H9 (cell line): ENCODE data around the gene PARD3. TPM values are rescaled to one million over a fixed set of nuclear protein-coding genes. Genes with fewer than 3 reads are reported as not detected.
A peak's percentile ranks its signal among the peaks of the same experiment; 100 is the strongest.

ENCODE experiments used
- DNase-seq: peaks from one replicate; pipeline ENCODE4 v3.0.0-alpha.2; 2017
- H2AFZ ChIP-seq: one replicate; pipeline ENCODE4 v1.6.1; 2013; ENCODE audit warnings: mild to moderate bottlenecking, low read length, control low read depth, moderate library complexity
- H2AK5ac ChIP-seq: 2 replicates; pipeline ENCODE4 v1.6.1; 2013; ENCODE audit warnings: low read length, control low read depth, mixed read lengths; ENCODE audit not compliant: insufficient read length
- H2BK120ac ChIP-seq: one replicate; pipeline ENCODE4 v1.6.1; 2013; ENCODE audit warnings: low read depth, mild to moderate bottlenecking, low read length, control low read depth, inconsistent platforms; ENCODE audit not compliant: poor library complexity, severe bottlenecking
- H2BK12ac ChIP-seq: 2 replicates; pipeline ENCODE4 v1.6.1; 2013; ENCODE audit warnings: low read length, control low read depth, mixed read lengths, low read depth; ENCODE audit not compliant: insufficient read length
- H2BK15ac ChIP-seq: 2 replicates; pipeline ENCODE4 v1.6.1; 2013; ENCODE audit warnings: low read depth, low read length, control low read depth
- H2BK20ac ChIP-seq: one replicate; pipeline ENCODE4 v1.6.1; 2013; ENCODE audit warnings: low read depth, mild to moderate bottlenecking, low read length, control low read depth, inconsistent platforms; ENCODE audit not compliant: poor library complexity, severe bottlenecking
- H2BK5ac ChIP-seq: 2 replicates; pipeline ENCODE4 v1.6.1; 2013; ENCODE audit warnings: low read length, control low read depth, mixed read lengths; ENCODE audit not compliant: insufficient read length
- H3K14ac ChIP-seq: 2 replicates; pipeline ENCODE4 v1.6.1; 2013; ENCODE audit warnings: low read length, control low read depth; ENCODE audit not compliant: insufficient read depth
- H3K18ac ChIP-seq: 2 replicates; pipeline ENCODE4 v1.6.1; 2013; ENCODE audit warnings: low read depth, mild to moderate bottlenecking, mixed read lengths, low read length, control low read depth; ENCODE audit not compliant: insufficient read length
- H3K23ac ChIP-seq: 2 replicates; pipeline ENCODE4 v1.6.1; 2013; ENCODE audit warnings: low read length, control low read depth, mixed read lengths, low read depth; ENCODE audit not compliant: insufficient read length
- H3K23me2 ChIP-seq: 2 replicates; pipeline ENCODE4 v1.6.1; 2013; ENCODE audit warnings: low read depth, mild to moderate bottlenecking, mixed read lengths, low read length, control low read depth; ENCODE audit not compliant: insufficient read length, poor library complexity, severe bottlenecking
- H3K27ac ChIP-seq: 2 replicates; pipeline ENCODE4 v1.5.1; 2013; ENCODE audit warnings: low read length, control low read depth, mixed read lengths, low read depth; ENCODE audit not compliant: insufficient read length
- H3K27me3 ChIP-seq: 2 replicates; pipeline ENCODE4 v1.6.1; 2013; ENCODE audit warnings: low read length, control low read depth, inconsistent platforms; ENCODE audit not compliant: insufficient read depth
- H3K4ac ChIP-seq: 2 replicates; pipeline ENCODE4 v1.6.1; 2013; ENCODE audit warnings: low read depth, mild to moderate bottlenecking, control low read depth, inconsistent platforms, low read length, moderate library complexity
- H3K4me1 ChIP-seq: 2 replicates; pipeline ENCODE4 v1.6.1; 2013; ENCODE audit warnings: low read length, control low read depth, inconsistent platforms; ENCODE audit not compliant: insufficient read depth
- H3K4me2 ChIP-seq: 2 replicates; pipeline ENCODE4 v1.6.1; 2013; ENCODE audit warnings: low read length, control low read depth, mixed read lengths; ENCODE audit not compliant: insufficient read length, insufficient read depth
- H3K56ac ChIP-seq: 2 replicates; pipeline ENCODE4 v1.6.1; 2013; ENCODE audit warnings: low read depth, mild to moderate bottlenecking, mixed read lengths, low read length, control low read depth; ENCODE audit not compliant: insufficient read length
- H3K79me1 ChIP-seq: 2 replicates; pipeline ENCODE4 v1.6.1; 2013; ENCODE audit warnings: low read depth, mild to moderate bottlenecking, moderate library complexity, low read length, control low read depth, inconsistent platforms; ENCODE audit not compliant: insufficient read depth, poor library complexity, severe bottlenecking
- H3K79me2 ChIP-seq: 2 replicates; pipeline ENCODE4 v1.6.1; 2013; ENCODE audit warnings: low read length, control low read depth, inconsistent platforms; ENCODE audit not compliant: insufficient read depth
- H3K9ac ChIP-seq: 2 replicates; pipeline ENCODE4 v1.6.1; 2013; ENCODE audit warnings: low read length, control low read depth, mixed read lengths; ENCODE audit not compliant: insufficient read length; ENCODE audit errors: extremely low read depth
- H3K9me3 ChIP-seq: one replicate; pipeline ENCODE4 v1.6.1; 2013; ENCODE audit warnings: low read depth, low read length, inconsistent platforms; ENCODE audit not compliant: control insufficient read depth
- H3T11ph ChIP-seq: one replicate; pipeline ENCODE4 v1.6.1; 2013; ENCODE audit warnings: mild to moderate bottlenecking, low read length, control low read depth, inconsistent platforms
- H4K20me1 ChIP-seq: one replicate; pipeline ENCODE4 v1.6.1; 2013; ENCODE audit not compliant: control insufficient read depth, insufficient read length, insufficient read depth
- H4K5ac ChIP-seq: 2 replicates; pipeline ENCODE4 v1.6.1; 2013; ENCODE audit warnings: low read depth, mild to moderate bottlenecking, mixed read lengths, low read length, control low read depth; ENCODE audit not compliant: insufficient read length
- H4K8ac ChIP-seq: replicated peaks from 2 replicates; pipeline ENCODE4 v1.6.1; 2013; ENCODE audit warnings: low read length, control low read depth, mixed read lengths, low read depth; ENCODE audit not compliant: insufficient read length
- H4K91ac ChIP-seq: 2 replicates; pipeline ENCODE4 v1.6.1; 2013; ENCODE audit warnings: low read depth, mild to moderate bottlenecking, moderate library complexity, mixed read lengths, low read length, control low read depth; ENCODE audit not compliant: insufficient read length
- H3K27ac Mint-ChIP-seq, 3 experiments: 2 replicates in 2 of 3; 3 replicates in 1 of 3; pipeline ENCODE4 v1.8.0; 2020 to 2021; ENCODE audit warnings: mixed read lengths in 3 of 3, mild to moderate bottlenecking in 1 of 3, moderate library complexity in 1 of 3
- H3K27me3 Mint-ChIP-seq: 2 replicates; pipeline ENCODE4 v1.8.0; 2021; ENCODE audit warnings: low read depth, mild to moderate bottlenecking, moderate library complexity, mixed read lengths
- H3K36me3 Mint-ChIP-seq, 3 experiments: 2 replicates in 2 of 3; 3 replicates in 1 of 3; pipeline ENCODE4 v1.8.0; 2020 to 2021; ENCODE audit warnings: low read depth in 3 of 3, mixed read lengths in 3 of 3; ENCODE audit not compliant: insufficient read depth in 1 of 3
- H3K4me1 Mint-ChIP-seq, 2 experiments: 2 replicates each; pipeline ENCODE4 v1.8.0; 2020; ENCODE audit warnings: mixed read lengths in 2 of 2
- H3K4me3 Mint-ChIP-seq, 2 experiments: 2 replicates in 1 of 2; 3 replicates in 1 of 2; pipeline ENCODE4 v1.8.0; 2020 to 2021; ENCODE audit warnings: mild to moderate bottlenecking in 2 of 2, mixed read lengths in 2 of 2, moderate library complexity in 1 of 2
- H3K9me3 Mint-ChIP-seq, 2 experiments: 2 replicates in 1 of 2; 3 replicates in 1 of 2; pipeline ENCODE4 v1.8.0; 2020; ENCODE audit warnings: mild to moderate bottlenecking in 2 of 2, mixed read lengths in 2 of 2, moderate library complexity in 1 of 2
- WGBS: extraction: QIAGEN DNeasy Blood & Tissue Kit; methylation state at CpG from one replicate; pipeline ENCODE4 v1.1.7; 2013; ENCODE audit warnings: missing lambda C conversion rate, low lambda C conversion rate, mixed read lengths; ENCODE audit not compliant: insufficient read length; ENCODE audit errors: extremely low coverage; 5-methylcytosine and 5-hydroxymethylcytosine counted together
- total RNA-seq: library from RNA; stranded (reverse); gene quantifications from 2 replicates; pipeline ENCODE4 v1.2.1, GENCODE V29; 2021
- TF ChIP-seq, protein P1 (sequence below): fragments of 200-600 bp; sonication (generic); conservative IDR thresholded peaks from 3 replicates; pipeline ENCODE4 v1.8.0; 2021; ENCODE audit warnings: antibody characterized with exemption, mild to moderate bottlenecking

PARD3 gene
- total RNA-seq, 1 experiment from 2014 or later, result 44.7 TPM

- Mint-ChIP-seq H3K9me3 (0 out of 5 replicates have a peak, but pooled peaks cover 0 to 2% of the 10 kb centered on the region in 2 experiments), H3K27ac (peak overlapping the region in 1 of 3 experiments; percentile 37; a peak in 1 of 7 replicates), H3K4me1 (peaks cover 33% of the 10 kb centered on the region in 2 experiments), H3K4me3 (no peak overlapping the region), H3K36me3 (no peaks in the 10 kb centered on the region), H3K27me3 (no peaks in the 10 kb centered on the region)
- Histone ChIP-seq H3K18ac (no peak overlapping the region), H4K5ac (no peak overlapping the region), H3K4me2 (no peak overlapping the region), H3K56ac (no peak overlapping the region), H3K9ac (no peak overlapping the region), H2BK120ac (no peak overlapping the region), H4K8ac (no peak overlapping the region), H3K27ac (no peak overlapping the region), H3T11ph (no peak overlapping the region), H3K9me3 (no peaks in the 10 kb centered on the region), H2BK20ac (no peak overlapping the region), H4K91ac (no peak overlapping the region), H2BK12ac (no peak overlapping the region), H3K4ac (no peak overlapping the region), H2BK15ac (no peak overlapping the region), H3K79me2 (peaks cover 28% of the 10 kb centered on the region; the same call in 1 of the 2 replicates), H2AK5ac (no peak overlapping the region), H2BK5ac (no peak overlapping the region), H3K14ac (no peak overlapping the region), H3K79me1 (peaks cover 10% of the 10 kb centered on the region), H3K23me2 (no peaks in the 10 kb centered on the region), H4K20me1 (no peaks in the 10 kb centered on the region), H3K27me3 (no peaks in the 10 kb centered on the region; the same call in 1 of the 2 replicates), H3K23ac (no peak overlapping the region), H3K4me1 (peaks cover 3% of the 10 kb centered on the region; the same call in 1 of the 2 replicates), H2AFZ (no peak overlapping the region)
- WGBS, result no CpG with 5 or more reads among the region's 4 CpGs
- no peak for DNase-seq
- TF ChIP-seq, protein P1, sequence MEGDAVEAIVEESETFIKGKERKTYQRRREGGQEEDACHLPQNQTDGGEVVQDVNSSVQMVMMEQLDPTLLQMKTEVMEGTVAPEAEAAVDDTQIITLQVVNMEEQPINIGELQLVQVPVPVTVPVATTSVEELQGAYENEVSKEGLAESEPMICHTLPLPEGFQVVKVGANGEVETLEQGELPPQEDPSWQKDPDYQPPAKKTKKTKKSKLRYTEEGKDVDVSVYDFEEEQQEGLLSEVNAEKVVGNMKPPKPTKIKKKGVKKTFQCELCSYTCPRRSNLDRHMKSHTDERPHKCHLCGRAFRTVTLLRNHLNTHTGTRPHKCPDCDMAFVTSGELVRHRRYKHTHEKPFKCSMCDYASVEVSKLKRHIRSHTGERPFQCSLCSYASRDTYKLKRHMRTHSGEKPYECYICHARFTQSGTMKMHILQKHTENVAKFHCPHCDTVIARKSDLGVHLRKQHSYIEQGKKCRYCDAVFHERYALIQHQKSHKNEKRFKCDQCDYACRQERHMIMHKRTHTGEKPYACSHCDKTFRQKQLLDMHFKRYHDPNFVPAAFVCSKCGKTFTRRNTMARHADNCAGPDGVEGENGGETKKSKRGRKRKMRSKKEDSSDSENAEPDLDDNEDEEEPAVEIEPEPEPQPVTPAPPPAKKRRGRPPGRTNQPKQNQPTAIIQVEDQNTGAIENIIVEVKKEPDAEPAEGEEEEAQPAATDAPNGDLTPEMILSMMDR, result no peak
Measured at GRCh38 chr10:34745244-34745643, 69.9 kb downstream of the PARD3 start.
